ENCODE measurements around the gene COL11A2.
A peak's percentile ranks its signal among the peaks of the same experiment; 100 is the strongest.

Gene COL11A2

GRCh38 chr6:33206864-33207551, 14.7 kb upstream of the COL11A2 start:
- DNase-seq (ENCODE audit: low read depth) = peak; percentile 83

GRCh38 chr6:33206027-33206863, 14.0 kb upstream of the COL11A2 start:
- no peak for DNase-seq (ENCODE audit: low read depth)
- TF ChIP-seq CTCF (IDR thresholded peaks at IDR 0.05; ENCODE audit: insufficient read depth, low read depth, low read length, missing control alignments) = no peak
- no peak overlapping the region for H3K4me3 ChIP-seq (ENCODE audit: low read length)

More at GRCh38 chr6:33206864-33207551, 14.7 kb upstream of the COL11A2 start:
- H3K4me3 ChIP-seq (ENCODE audit: low read length) = peak overlapping the region; percentile 79
- TF ChIP-seq CTCF (IDR thresholded peaks at IDR 0.05; ENCODE audit: insufficient read depth, low read depth, low read length, missing control alignments) = no peak

GRCh38 chr6:33205191-33206026, 13.1 kb upstream of the COL11A2 start:
- peak; percentile 76 for DNase-seq (ENCODE audit: low read depth)
- peak overlapping the region; percentile 75 for H3K4me3 ChIP-seq (ENCODE audit: low read length)
- no peak for TF ChIP-seq CTCF (IDR thresholded peaks at IDR 0.05; ENCODE audit: insufficient read depth, low read depth, low read length, missing control alignments)

GRCh38 chr6:33204415-33205190, 12.3 kb upstream of the COL11A2 start, which contains the start of gene HSD17B8:
HSD17B8 (plus strand) TSS chr6:33204655; CDS start chr6:33204669, 14 bp downstream.
- peak; percentile 93 for DNase-seq (ENCODE audit: low read depth)
- peak within 1 kb of the TSS; percentile 75 for H3K4me3 ChIP-seq (ENCODE audit: low read length)
- TF ChIP-seq CTCF (IDR thresholded peaks at IDR 0.05; ENCODE audit: insufficient read depth, low read depth, low read length, missing control alignments) = no peak

- TF ChIP-seq CTCF (IDR thresholded peaks at IDR 0.05; ENCODE audit: insufficient read depth, low read depth, low read length, missing control alignments) = no peak
- no peak for DNase-seq (ENCODE audit: low read depth)
- no peak overlapping the region for H3K4me3 ChIP-seq (ENCODE audit: low read length)
Measured at GRCh38 chr6:33204165-33204414, 11.8 kb upstream of the COL11A2 start.

- H3K4me3 ChIP-seq (ENCODE audit: low read length) = no peak overlapping the region
- no peak for TF ChIP-seq CTCF (IDR thresholded peaks at IDR 0.05; ENCODE audit: insufficient read depth, low read depth, low read length, missing control alignments)
Measured at GRCh38 chr6:33203443-33204164, 11.3 kb upstream of the COL11A2 start.

More at GRCh38 chr6:33203443-33204164, 11.3 kb upstream of the COL11A2 start:
- no peak for DNase-seq (ENCODE audit: low read depth)
